ENCODE measurements around the gene RNF220. TPM values are rescaled to one million over a fixed set of nuclear protein-coding genes. Genes with fewer than 3 reads are reported as not detected.

Gene RNF220
- total RNA-seq, 1 donor from 2014 or later = 76.4 TPM

- intact Hi-C loops (cut with DNase I) = loop anchor here (1.0 to 5.0 kb wide), 2 partner anchors 76 to 94 kb away; no protein-coding TSS in a partner anchor
- DNase-seq (ENCODE audit: missing footprints) = no peak
- ATAC-seq = peak; percentile 25
Measured at GRCh38 chr1:44405798-44406736, 1.0 kb downstream of the RNF220 start.

- ATAC-seq (no peak), DNase-seq (ENCODE audit: missing footprints) (no peak)
- intact Hi-C loops (cut with DNase I) = loop anchor here (5.0 kb wide), 1 partner anchor 75 kb away; no protein-coding TSS in a partner anchor
Measured at GRCh38 chr1:44406737-44407429, 1.8 kb downstream of the RNF220 start.

- ATAC-seq = peak; percentile 6
- DNase-seq (ENCODE audit: missing footprints) = no peak
- intact Hi-C loops (cut with DNase I) = loop anchor here (5.0 kb wide), 1 partner anchor 75 kb away; no protein-coding TSS in a partner anchor
Measured at GRCh38 chr1:44407430-44408211, 2.6 kb downstream of the RNF220 start.

DNA sequence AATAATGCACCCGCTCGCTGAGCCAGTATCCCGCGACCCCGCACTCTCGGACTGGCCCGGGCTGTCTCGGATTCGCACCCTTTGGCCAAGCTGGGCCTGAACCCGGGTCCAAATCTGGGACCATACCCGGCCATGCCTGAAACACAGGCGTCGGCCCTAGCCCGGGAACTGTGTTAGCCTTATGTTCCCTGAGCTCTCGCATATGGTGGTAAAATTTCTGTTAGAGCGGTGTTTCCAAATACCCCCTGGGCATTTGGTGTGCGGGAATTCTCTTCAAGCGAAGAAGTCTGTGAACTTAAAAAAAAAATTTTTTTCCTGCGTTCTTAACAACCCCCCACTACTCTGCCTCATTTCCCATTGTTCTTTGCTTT lies 3.1 kb downstream of the RNF220 start:
- intact Hi-C loops (cut with DNase I) = loop anchor here (5.0 kb wide), 1 partner anchor 74 kb away; no protein-coding TSS in a partner anchor
- DNase-seq (ENCODE audit: missing footprints) = no peak
- ATAC-seq = no peak

DNA sequence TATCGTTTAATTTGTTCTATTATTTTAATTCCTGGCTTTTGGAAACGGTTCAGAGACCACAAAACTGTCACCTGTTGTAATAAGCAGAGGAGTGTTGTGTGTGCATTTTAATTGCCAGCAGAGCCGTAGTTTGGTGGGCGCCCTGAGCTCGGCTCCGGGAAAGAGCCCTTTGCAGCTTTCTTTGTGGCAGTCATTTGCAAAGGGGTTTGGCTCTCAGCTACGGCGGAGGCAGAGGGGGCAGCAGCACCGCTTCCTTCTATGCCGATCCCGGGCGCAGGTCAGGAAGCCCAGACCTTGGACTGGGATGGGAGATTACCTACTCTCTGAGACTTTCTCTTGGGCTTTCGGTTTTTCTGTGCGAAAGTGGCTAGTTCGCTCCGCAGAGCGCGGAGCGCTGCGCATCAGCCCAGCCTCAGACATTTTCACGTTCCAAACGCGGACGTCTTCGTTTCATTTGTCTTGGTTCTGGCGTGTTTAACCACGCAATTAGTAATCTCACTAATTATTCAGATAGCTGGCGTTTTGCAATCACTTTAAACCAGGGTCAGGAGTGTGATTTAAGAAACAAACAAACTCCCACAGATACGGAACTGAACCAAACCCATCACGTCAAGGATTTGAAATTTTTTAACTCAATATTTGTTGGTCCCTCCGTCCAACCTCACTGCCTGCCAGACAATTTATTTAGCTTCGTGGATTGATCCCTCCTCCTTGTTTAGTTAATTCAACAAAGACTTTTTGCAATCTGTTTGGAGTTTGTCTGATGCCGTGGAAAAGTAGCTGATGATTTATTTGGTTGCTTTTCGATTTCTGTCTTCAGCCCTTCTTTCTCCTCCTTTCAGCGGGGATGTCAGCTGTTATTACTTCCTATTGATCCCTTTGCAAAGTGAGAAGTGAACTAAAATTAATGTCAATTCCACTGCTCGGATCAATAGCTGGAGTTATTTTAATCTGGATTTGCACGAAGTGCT lies 3.9 kb downstream of the RNF220 start:
- intact Hi-C loops (cut with DNase I) = loop anchor here (5.0 kb wide), 1 partner anchor 73 kb away; no protein-coding TSS in a partner anchor
- DNase-seq (ENCODE audit: missing footprints) = no peak
- ATAC-seq = no peak

DNA sequence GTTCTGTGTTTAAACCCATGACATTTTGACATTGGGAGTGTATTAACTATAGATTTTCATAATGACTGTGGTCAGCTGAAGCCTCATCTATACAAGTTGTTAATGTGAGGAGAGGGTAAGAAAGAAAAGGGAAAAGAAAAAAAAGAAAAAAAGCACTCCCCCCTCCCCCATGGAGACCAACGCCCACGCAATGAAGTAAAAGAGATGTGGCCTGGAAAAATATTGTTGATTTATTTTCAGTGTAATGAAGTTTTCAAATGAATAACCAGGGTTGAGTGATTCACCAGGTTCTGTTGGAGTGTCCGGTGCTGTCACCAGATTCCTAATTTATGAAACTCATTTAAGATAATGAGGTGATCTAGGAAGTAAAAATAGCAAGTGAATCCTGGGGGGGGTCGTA lies 4.7 kb downstream of the RNF220 start:
- ATAC-seq = no peak
- no peak for DNase-seq (ENCODE audit: missing footprints)
- intact Hi-C loops (cut with DNase I) = loop anchor here (5.0 kb wide), 1 partner anchor 73 kb away; no protein-coding TSS in a partner anchor

- ATAC-seq = no peak
- no peak for DNase-seq (ENCODE audit: missing footprints)
- intact Hi-C loops (cut with DNase I) = no loop called here
Measured at GRCh38 chr1:44411861-44412260, 6.8 kb downstream of the RNF220 start.

GRCh38 chr1:44412601-44413000 lies 7.5 kb downstream of the RNF220 start:
- intact Hi-C loops (cut with DNase I) = no loop called here
- ATAC-seq (no peak), DNase-seq (ENCODE audit: missing footprints) (no peak)

- intact Hi-C loops (cut with DNase I) = no loop called here
- DNase-seq (ENCODE audit: missing footprints) (no peak), ATAC-seq (no peak)
Measured at GRCh38 chr1:44413740-44414139, 8.7 kb downstream of the RNF220 start.

DNA sequence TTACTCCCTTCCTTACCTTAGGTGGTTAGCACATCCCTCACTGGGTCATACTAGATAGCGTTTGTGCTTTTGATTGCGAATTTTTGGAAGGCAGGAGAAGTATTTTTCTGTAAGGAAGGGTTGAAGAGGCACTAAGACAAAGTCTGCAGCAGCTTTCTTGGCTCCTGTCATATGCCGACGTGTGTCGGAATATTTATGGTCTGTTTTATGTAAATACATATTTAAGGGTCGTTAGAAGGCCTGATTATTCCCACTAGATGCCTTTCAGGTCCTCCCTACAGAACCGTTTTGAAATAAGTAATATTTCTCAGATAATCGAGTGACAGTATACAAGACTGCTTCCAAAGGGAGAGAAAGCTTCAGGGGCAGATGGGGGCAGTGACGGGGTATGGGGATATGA lies 10.0 kb downstream of the RNF220 start:
- intact Hi-C loops (cut with DNase I) = no loop called here
- ATAC-seq (no peak), DNase-seq (ENCODE audit: missing footprints) (no peak)

DNA sequence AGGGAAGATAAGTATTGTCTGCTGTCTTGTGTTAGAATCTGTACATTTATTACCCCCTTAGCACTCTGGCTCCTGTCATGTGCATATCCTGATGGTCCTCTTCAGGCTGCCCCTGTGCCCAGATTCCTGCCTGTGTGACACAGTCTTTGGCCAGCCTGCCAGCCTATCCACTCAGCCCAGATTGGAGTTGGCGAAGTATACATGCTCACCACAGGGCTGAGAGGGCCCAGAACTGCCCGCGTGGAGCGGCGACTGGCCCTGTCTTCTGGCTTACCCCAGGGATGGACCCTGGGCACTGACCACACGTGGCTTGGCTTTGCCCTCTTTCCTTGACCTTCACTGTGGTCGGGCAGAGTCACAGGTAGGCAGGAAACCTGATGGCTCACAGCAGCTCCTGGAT lies 11.4 kb downstream of the RNF220 start:
- peak; percentile 55 for ATAC-seq
- DNase-seq (ENCODE audit: missing footprints) = no peak
- intact Hi-C loops (cut with DNase I) = no loop called here

GRCh38 chr1:44417351-44418021 lies 12.4 kb downstream of the RNF220 start:
- intact Hi-C loops (cut with DNase I) = no loop called here
- ATAC-seq (peak; percentile 82), DNase-seq (ENCODE audit: missing footprints) (peak; percentile 86)

DNA sequence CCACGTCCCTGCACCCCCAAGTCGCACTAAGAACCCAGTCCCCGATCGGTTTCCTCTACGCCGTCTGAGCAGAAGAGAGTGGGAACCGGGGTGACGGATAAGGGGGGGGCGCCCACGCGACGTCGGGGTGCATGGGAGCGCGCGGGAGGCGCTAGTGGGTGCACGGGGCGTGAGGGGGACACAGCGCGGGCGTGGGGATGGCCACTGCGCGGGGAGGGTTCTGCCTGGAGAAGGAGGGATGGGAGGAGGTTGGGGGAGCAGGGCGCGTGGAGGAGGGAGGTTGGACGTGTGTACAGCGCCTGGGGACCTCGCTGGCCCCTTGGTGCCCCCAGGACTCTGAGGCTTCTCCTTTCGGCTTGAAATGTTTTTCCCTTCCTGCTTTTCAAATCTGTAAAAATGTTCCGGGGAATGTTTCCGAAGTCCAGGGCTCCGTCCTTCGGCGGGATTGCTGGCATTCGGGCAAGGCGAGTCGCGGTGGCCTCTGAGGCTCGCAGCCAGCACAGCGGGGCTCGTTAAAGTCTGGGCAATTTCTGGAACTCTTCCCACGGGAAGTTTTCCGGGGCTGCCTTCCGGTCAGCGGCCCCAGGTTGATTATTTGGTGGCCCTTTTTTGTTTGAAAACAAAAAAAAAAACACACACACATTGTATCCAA lies 13.1 kb downstream of the RNF220 start:
- ATAC-seq (no peak), DNase-seq (ENCODE audit: missing footprints) (no peak)
- intact Hi-C loops (cut with DNase I) = no loop called here

DNA sequence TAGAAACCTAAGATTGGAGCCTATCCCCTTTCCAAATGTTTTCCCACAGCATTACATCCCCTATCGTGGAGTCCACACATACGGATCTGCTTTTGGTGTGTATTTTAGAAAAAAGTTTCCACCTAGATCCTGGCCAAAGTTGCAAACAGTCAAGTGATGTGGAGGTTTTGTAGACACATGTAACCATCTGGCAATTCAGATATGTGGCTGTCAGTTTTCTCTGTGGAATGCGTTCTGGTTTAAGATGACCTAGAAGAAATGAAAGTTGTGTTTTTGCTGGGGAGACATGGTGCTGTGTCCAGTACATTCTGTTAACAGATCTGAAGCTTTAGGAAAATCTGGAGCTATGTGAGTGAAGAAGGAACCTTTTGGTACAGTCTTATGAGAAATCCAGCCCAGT lies 14.8 kb downstream of the RNF220 start:
- ATAC-seq (no peak), DNase-seq (ENCODE audit: missing footprints) (no peak)
- intact Hi-C loops (cut with DNase I) = loop anchor here (5.0 kb wide), 1 partner anchor 77 kb away; no protein-coding TSS in a partner anchor

- intact Hi-C loops (cut with DNase I) = loop anchor here (5.0 kb wide), 1 partner anchor 77 kb away; no protein-coding TSS in a partner anchor
- ATAC-seq (no peak), DNase-seq (ENCODE audit: missing footprints) (no peak)
Measured at GRCh38 chr1:44420535-44420934, 15.5 kb downstream of the RNF220 start.

GRCh38 chr1:44421446-44421884 lies 16.4 kb downstream of the RNF220 start:
- no peak for DNase-seq (ENCODE audit: missing footprints)
- intact Hi-C loops (cut with DNase I) = loop anchor here (5.0 kb wide), 1 partner anchor 76 kb away; no protein-coding TSS in a partner anchor
- no peak for ATAC-seq
